ENCODE results near the gene USHBP1. TPM values are rescaled to one million over a fixed set of nuclear protein-coding genes. Genes with fewer than 3 reads are reported as not detected.

USHBP1 gene
- total and polyA plus RNA-seq, 2 of the 13 experiments (the other 11 are each of a cell fraction or from before 2014, with no cell fraction given): 0.15 to 1.5 TPM

- TF ChIP-seq ZNF646 (CRISPR knock-in tag; IDR thresholded peaks at IDR 0.05) (no peak), RFX3 (CRISPR knock-in tag; IDR thresholded peaks at IDR 0.05) (peak; percentile 38; the same call in 1 of the 2 replicates), ZSCAN30 (CRISPR knock-in tag; IDR thresholded peaks at IDR 0.05) (no peak), ZNF777 (CRISPR knock-in tag; IDR thresholded peaks at IDR 0.05) (no peak), NFE2 (CRISPR knock-in tag; IDR thresholded peaks at IDR 0.05) (no peak), ARNT (IDR thresholded peaks at IDR 0.05) (no peak), KDM5B (CRISPR knock-in tag; IDR thresholded peaks at IDR 0.05; ENCODE audit: borderline replicate concordance) (peak; percentile 71; the same call in 1 of the 2 replicates), RXRB (CRISPR knock-in tag; IDR thresholded peaks at IDR 0.05; ENCODE audit: borderline replicate concordance) (peak; percentile 86), HIVEP1 (CRISPR knock-in tag; IDR thresholded peaks at IDR 0.05) (peak; percentile 70; the same call in 1 of the 2 replicates), TGIF2 (CRISPR knock-in tag; IDR thresholded peaks at IDR 0.05) (no peak), BRCA1 (CRISPR knock-in tag; IDR thresholded peaks at IDR 0.05) (no peak), ZNF687 (CRISPR knock-in tag; IDR thresholded peaks at IDR 0.05) (peak; percentile 97), ZNF446 (CRISPR knock-in tag; IDR thresholded peaks at IDR 0.05) (no peak), ZNF607 (CRISPR knock-in tag; IDR thresholded peaks at IDR 0.05; ENCODE audit: borderline replicate concordance) (peak; percentile 20; the same call in 1 of the 2 replicates), ZNF569 (CRISPR knock-in tag; IDR thresholded peaks at IDR 0.05; ENCODE audit: borderline replicate concordance) (no peak), REPIN1 (CRISPR knock-in tag; IDR thresholded peaks at IDR 0.05; ENCODE audit: borderline replicate concordance, low read depth) (peak; percentile 29; the same call in 1 of the 2 replicates), HNF4A (CRISPR knock-in tag; IDR thresholded peaks at IDR 0.05) (peak; percentile 97), AKAP8 (CRISPR knock-in tag; IDR thresholded peaks at IDR 0.05) (0 out of 2 replicates have a peak, but pooled peaks have one; percentile 64)
- TF ChIP-seq, protein P1, sequence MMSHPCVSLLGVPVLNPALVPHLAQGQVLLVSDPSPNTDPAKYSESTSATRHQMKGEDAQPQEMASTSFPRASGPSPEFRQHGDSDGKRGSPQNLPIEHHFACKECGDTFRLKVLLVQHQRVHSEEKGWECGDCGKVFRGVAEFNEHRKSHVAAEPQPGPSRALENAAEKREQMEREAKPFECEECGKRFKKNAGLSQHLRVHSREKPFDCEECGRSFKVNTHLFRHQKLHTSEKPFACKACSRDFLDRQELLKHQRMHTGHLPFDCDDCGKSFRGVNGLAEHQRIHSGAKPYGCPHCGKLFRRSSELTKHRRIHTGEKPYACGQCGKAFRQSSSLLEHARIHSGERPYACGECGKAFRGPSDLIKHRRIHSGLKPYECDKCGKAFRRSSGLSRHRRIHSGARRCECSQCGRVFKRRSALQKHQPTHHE (CRISPR knock-in tag; IDR thresholded peaks at IDR 0.05; ENCODE audit: borderline replicate concordance): no peak
Measured at GRCh38 chr19:17200408-17201079, 64.0 kb downstream of the USHBP1 start (continued).

All from HepG2 (cell line).